LNCAP (cell line): ENCODE results near the gene C6orf47.

Experiments used
- TF ChIP-seq, protein P1 (sequence below): fragments of 450-650 bp; IDR thresholded peaks from 2 replicates; pipeline ENCODE4 v1.5.1; 2017; ENCODE audit warnings: mild to moderate bottlenecking

Gene C6orf47

DNA sequence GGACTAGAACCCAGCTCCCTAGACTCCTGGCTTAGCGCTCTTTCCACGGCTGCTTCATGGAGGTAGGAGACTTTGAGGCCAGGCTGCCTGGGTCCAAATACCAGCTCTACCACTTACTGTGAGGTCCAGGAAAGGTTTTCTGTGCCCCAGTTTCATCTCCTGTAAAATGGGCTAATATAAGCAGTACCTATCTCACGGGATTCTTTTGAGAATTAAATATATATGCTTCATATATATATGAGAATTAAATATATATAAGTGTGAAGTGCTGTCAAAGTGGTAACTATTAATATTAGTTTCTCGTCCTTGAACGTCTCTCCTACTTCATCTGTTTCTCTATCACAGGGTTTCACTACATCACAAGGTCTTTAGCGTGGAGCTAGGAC is 30.5 kb upstream of the C6orf47 start:
- TF ChIP-seq, protein P1, sequence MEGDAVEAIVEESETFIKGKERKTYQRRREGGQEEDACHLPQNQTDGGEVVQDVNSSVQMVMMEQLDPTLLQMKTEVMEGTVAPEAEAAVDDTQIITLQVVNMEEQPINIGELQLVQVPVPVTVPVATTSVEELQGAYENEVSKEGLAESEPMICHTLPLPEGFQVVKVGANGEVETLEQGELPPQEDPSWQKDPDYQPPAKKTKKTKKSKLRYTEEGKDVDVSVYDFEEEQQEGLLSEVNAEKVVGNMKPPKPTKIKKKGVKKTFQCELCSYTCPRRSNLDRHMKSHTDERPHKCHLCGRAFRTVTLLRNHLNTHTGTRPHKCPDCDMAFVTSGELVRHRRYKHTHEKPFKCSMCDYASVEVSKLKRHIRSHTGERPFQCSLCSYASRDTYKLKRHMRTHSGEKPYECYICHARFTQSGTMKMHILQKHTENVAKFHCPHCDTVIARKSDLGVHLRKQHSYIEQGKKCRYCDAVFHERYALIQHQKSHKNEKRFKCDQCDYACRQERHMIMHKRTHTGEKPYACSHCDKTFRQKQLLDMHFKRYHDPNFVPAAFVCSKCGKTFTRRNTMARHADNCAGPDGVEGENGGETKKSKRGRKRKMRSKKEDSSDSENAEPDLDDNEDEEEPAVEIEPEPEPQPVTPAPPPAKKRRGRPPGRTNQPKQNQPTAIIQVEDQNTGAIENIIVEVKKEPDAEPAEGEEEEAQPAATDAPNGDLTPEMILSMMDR: no peak

DNA sequence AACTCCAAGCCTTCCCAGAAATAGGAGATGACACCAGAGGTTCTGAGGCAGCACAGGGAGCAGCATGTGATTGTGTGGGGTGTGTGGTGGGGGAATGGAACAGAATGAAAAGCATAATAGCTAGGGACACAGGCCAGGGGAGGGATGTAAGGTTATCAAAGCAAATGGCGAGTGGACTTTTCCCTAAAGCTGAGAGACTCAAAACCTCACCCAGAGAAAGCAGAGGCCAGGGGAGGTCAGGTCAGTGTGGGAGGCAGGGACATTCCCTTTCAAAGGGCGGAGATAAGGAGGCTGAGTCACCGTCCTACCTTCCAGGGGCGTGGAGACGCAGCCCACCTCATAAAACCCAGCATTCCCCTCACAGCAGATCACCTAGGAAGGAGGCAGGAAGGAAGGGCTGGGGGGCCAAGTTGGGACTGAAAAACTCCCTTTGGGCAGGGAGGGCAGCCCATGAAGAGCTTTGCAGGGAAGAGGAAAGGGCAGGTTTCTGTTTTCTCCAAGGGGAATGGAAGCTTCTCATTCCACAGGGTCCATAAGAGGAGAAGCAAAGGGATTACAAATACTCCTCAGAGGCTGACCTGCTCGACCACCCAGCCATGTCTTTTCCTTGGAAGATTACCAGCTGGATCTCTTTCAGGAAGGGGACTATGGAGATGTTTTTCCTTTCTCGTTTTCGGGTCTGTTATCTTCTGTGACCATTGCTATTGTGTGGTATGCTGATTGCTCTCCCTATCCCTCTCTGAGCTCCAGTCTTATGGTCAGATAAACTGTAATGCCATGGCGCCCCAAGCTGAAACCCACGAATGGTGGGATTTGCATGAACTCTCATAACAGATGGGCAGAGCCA is 29.9 kb upstream of the C6orf47 start:
- TF ChIP-seq, protein P1: no peak

DNA sequence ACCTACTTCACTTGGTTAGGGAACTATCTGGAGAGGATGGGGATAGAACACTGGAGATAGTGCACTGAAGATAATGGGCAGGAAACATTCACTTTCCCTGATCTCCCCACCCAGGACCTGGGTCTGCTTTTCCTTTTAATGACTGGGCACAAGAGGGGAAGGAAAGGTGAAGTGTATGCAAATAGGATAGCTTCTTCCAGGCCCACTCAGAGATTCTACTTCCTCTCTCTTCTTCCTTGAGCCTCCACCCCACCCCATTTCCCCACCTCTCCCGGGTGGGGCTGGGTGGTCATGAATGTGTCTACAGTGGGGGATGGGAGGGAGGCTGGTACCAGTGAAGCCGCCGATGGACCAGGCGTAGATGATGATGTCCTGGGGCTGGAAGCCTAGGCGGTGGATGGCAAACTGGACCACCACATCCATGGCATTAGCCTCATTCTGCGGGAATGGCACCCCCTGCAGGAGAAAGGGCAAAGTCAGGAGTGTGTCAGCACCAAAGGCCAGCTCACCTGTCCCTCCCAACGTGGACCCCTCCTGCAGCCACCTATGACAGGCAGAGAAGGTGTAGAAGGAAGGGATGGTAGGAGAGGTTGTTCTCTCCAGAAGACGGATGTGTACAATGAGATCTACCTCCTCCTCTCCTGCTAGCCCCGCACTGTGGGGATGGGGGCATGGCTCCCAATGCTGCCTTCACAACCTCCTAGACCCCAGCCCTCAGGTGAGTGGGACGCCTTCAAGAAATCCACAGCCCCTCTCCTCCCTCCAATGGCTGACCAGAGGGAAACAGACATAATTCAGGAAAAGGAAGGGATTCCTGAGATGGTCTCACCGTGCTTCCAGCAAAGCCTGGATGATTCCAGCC is 28.9 kb upstream of the C6orf47 start:
- TF ChIP-seq, protein P1: peak; percentile 36

DNA sequence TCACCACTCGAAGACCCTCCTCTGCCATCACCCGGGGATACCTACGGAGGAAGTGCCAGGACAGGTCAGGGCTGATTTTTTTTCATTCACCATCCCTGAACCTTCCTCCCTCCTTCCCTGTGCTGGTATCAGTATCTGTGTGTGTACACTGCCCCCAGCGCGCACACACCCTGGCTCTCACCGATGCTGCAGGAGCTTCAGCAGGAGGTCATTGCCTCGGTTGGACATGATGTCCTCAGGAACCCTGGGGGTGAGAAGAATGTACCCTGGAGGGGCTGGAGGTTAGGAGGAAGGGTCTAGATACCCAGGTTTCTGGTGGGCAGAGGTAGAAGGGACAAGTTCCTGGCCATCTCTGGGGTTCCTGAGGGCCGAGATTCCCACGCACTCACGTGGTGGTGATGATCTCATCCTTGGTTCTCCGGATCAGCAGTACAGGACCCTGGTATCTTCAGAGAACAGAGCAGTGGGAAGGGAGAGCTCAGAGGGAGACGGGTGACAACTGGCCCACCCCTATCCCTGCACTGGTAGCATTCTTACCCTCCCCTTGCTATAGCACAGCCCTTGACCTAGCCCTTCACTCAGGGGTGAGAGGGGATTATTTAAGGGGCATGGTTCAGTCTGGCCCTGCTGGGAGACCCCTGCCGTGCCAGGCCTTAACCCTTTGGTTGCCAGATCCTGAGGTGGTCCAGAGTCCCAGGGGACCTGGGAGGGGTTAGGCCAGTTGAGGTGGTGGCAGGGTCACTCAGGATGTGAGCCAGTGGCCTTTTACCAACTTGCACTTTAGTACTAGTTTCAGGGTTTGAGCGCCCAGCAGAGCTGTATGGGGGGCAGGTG is 27.5 kb upstream of the C6orf47 start:
- TF ChIP-seq, protein P1: no peak

DNA sequence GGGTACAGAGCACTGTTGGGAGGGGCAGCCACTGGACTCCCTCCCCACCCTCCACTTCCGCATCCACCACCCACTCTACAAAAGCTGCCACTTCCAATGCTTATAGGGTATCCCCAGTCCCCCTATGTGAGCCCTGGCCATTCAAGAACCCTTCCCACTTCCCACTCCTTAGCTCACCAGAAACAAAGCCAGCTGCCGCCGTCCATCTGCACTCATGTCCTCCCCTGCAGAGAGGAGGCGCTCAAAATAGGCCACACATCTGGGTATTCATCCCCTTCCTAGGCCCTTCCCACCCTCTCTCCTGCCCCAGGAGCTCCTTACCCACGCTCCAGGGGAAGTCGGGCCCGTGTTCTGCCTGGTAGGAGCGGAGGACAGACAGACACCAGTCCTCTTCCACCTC is 26.7 kb upstream of the C6orf47 start:
- TF ChIP-seq, protein P1: no peak

DNA sequence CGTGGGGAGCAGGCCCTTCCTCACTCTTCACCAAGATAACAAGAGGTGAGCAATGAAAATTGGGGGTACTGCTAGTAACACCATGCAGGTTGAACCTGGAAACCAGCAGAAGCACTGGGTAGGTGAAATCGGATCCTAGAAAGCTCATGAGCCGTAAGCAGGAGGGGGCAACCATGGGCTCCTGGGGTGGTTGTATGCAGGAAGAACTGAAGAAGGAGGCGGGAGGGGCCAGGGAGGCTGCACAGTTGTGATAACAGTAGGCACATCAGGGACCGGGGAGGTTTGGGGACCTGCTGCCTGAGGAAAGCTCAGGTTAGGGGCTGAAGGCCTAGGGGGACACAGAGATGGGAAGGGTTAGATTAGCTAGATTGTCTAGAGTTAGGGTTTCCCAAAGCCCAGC is 25.9 kb upstream of the C6orf47 start:
- TF ChIP-seq, protein P1: no peak

DNA sequence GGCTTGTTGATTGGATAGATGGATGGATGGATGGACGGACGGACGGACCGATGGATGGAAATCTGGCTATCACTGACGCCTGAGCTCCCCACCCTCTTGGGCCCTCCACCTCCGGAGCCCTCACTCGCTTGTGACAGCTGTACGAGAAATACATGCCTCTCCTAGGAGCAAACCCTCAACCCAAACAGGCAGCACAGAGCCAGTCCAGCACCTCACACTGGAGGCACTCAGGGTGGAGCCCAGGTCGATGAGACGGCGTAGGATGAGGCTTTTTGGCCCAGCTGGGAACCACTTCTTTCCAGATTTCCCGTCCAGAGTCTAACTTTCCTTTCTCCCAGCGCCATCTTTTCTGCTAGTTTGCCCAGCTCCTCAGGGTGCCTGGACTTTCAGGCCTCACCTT is 23.0 kb upstream of the C6orf47 start:
- TF ChIP-seq, protein P1: no peak
